Measurements from ENCODE around the gene ADAMTS17.
"Not testable (repeated sequence)": the region's sequence is repeated elsewhere in the genome, so short reads cannot be mapped to it uniquely, and the experiment has no call there.

Gene ADAMTS17

DNA sequence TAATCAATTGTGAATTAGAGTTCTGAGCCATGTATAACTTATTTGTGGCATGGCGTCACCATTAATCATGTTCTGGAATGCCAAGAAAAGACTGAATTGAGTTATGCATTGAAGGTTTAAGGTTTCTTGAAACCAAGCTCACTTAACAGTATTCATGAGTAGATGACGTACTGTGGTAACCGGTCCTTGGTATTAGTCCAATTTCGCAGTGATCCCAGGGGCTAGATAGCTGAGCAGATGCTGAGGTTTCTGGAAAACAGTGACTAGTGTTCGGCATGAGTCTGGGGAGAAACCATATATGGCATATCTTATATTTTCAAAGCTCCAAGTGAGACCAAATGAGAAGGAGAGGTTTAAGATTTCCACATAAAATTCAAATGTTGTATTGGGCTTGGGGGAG lies 390.3 kb downstream of the ADAMTS17 start:
- no peak for DNase-seq (ENCODE audit: low read depth)

DNA sequence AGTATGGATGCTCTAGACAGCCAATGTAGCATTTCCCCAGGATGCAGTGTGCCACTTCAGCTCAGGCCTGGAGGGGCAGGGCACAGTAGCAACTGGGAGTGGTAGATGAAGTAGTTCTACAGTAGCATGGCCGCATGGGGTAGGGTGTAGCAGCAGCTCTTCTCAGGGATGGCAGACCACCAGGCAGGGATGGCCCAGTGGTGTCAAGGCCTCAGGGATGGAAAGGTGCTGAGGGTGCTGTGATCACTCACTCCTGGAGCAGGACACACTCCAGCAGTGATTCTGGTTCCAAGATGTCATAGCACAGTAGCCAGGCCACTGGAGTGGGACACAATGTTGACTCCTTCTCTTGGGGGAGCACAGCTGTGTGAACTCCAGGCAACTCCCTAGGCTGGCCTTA lies 397.6 kb downstream of the ADAMTS17 start:
- DNase-seq (ENCODE audit: low read depth) = no peak

- no peak for DNase-seq (ENCODE audit: low read depth)
Observed at GRCh38 chr15:99943466-99943865, 398.3 kb downstream of the ADAMTS17 start.

DNA sequence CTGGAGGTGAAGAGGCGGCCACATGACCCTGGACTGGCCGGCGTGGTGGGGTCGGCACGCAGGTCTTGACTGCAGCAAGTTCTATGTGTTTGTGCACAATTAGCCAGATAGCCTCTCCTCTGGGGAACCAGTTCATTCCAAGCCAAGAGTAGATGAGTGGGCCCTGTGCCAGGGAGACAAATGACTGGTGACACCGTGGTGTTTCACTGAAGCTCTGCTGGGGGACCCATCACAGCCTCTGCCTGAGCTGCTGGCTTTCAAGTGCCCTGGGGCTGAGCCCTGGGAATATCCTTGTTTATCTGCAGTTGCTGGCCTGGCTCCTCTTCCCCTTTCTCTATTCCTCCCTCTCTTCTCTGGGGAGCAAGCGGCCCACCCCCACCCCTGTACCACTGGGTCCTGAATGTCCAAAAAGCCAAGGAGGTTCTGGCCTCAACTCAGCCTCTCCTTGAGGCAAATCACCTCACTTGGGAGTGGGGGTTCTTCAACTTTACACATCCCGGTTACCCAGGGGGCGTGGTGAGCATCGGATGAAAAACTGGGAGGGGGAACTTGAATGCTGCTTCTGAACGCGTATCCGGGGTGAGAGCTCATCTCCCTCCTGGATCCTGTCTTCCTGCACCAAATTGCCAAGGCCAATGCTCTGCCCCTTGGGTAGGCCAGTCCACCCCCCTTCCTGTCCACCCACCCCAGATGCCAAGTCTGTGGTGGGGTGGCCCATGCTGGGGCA lies 408.9 kb downstream of the ADAMTS17 start:
- no peak for DNase-seq (ENCODE audit: low read depth)

DNA sequence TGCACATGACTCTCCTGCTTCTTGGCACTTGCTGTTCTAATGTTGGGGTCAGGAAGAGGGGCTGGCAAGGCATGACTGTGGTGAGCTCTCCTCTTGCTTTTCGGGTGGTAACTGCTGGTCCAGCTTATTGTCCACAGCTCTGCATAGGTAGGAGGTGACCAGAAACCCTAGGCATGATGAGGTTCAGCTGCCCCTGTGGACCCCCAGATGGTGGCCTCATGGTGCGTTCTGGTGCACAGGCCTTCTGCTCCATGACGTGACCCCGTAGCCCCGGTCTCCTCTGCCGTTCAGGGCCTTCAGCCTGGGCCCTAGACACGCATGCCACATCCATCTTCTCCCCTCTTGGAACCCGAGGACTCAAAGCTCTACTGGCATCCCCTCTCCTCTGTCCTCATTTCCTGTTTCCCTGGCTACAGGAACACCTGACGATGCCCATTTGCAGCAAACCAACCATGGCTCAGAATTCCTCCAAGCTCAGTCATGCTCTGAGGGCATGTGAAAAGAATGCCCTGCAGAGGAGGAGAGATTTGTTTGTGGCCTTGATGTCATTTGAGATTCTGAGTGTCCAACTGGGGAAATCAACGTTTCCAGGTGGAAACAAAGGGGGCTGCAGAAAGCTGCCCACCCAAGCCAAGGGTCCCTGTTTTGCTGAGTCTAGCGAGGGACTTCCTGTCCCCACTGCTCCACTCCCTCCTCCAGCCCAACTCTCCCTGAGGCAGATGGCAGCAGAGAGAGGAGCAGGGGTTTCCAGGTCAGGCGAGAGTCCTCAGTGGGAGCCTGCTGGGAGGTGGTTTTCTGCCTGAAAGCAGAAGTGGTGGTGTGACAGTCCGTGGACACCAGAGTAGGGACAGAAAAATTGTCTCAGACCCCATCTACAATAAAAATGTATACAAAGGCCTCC lies 409.8 kb downstream of the ADAMTS17 start:
- DNase-seq (ENCODE audit: low read depth) = no peak

DNA sequence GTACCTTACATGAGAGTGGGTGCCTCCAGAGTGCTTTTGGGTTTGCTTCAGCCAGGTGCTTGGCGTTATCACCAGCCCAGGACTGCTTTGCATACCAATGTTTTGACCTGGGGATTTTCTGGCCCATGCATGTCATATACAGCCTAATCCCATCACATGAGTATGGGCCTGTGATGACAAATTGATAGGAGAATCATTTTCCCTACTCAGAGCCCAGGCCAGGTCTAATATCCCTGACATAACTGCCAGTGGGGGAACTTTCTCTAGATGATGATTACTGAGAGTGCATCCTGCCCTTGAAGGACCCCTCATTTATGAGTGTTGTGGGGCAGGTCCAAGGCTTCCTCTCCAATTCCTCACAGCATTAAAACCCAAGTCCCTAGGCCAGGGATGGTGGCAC lies 411.1 kb downstream of the ADAMTS17 start:
- no peak for DNase-seq (ENCODE audit: low read depth)

GRCh38 chr15:99929266-99929665 lies 412.5 kb downstream of the ADAMTS17 start:
- DNase-seq (ENCODE audit: low read depth) = no peak

- DNase-seq (ENCODE audit: low read depth) = peak; percentile 79
Observed at GRCh38 chr15:99928429-99928981, 413.3 kb downstream of the ADAMTS17 start.

- DNase-seq (ENCODE audit: low read depth) = not testable (repeated sequence)
Observed at GRCh38 chr15:99926532-99926931, 415.2 kb downstream of the ADAMTS17 start.

DNA sequence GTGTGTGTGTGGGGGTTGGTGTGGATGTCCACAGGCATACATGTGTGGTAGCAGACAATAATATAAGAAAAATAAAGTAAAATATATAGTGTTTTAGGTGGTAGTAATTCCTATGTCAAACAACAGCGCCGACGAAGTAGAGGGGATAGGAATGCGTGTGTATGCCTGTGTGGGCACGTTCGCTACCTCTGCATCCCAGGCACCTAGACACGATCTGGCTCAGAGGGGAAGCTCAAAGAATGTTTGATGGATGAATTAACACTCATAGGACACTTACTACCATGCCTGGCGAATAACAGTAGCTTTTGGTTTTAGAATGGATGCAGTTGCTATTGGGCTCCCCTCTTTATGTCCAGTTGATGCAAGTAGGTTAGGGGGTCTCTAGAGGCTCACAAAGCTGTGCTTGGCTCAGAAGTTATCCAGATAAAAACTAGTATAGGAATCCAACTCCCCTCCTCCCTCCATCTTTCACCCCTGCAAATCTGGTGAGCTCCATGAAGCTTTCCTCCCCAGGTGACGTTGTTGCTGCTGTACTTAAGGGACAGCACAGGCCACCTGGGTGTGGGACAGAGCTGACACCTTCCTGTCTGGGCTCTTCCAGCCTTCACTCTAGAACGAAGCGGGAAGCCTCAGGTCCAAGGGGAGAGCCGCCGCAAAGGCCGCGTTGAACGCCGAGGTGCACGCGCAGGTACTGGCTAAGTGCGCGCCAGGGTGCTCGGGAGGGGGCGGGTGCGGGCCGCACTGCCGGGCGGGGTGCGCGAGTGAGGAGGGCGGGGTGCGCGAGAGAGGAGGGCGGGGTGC lies 415.9 kb downstream of the ADAMTS17 start:
- DNase-seq (ENCODE audit: low read depth) = peak; percentile 74

GRCh38 chr15:99923711-99924110 lies 418.1 kb downstream of the ADAMTS17 start:
- DNase-seq (ENCODE audit: low read depth) = no peak
